GM12873 (cell line): ENCODE results near the gene NCSTN.

Source experiments
- TF ChIP-seq, protein P1 (sequence below): IDR thresholded peaks from 2 replicates; pipeline ENCODE4 v1.5.1; 2012; ENCODE audit warnings: low read depth, mild to moderate bottlenecking, moderate library complexity, low read length, control low read depth; ENCODE audit not compliant: insufficient read depth; ENCODE audit errors: missing control alignments

The NCSTN gene

DNA sequence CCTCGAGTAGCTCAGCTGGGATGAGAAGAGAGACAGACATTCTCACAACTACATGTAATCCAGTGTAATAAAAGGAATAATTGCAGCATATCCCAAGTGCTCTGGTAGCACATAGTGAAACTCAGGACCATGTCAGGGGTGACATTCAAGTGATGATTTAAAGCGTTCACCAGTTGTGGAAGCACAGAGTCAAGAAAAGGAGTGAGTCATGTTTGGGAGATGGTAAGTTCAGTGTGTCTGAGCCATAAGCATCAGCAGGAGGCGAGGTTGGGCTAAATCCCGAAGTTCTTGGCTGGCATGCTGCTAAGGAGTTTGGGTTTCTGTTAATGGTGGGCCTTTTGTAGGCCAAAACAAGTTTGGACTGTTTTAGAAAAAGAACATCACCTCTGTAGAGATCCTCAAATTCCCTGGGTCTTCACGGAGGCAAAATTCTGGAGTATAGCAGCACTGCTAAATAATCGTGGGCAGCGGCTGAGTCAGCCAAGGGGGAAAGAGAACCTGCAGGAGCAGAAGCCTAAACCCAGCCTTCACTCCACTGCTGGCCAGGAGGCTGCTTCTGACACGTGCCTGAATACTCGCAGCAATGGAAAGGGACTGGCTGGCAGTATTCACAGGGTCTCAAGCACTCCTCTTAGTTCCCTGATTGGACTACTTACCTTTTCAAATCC lies 16.5 kb downstream of the NCSTN start:
- TF ChIP-seq, protein P1, sequence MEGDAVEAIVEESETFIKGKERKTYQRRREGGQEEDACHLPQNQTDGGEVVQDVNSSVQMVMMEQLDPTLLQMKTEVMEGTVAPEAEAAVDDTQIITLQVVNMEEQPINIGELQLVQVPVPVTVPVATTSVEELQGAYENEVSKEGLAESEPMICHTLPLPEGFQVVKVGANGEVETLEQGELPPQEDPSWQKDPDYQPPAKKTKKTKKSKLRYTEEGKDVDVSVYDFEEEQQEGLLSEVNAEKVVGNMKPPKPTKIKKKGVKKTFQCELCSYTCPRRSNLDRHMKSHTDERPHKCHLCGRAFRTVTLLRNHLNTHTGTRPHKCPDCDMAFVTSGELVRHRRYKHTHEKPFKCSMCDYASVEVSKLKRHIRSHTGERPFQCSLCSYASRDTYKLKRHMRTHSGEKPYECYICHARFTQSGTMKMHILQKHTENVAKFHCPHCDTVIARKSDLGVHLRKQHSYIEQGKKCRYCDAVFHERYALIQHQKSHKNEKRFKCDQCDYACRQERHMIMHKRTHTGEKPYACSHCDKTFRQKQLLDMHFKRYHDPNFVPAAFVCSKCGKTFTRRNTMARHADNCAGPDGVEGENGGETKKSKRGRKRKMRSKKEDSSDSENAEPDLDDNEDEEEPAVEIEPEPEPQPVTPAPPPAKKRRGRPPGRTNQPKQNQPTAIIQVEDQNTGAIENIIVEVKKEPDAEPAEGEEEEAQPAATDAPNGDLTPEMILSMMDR = no peak

- TF ChIP-seq, protein P1 = no peak
Measured at GRCh38 chr1:160360227-160360695, 17.1 kb downstream of the NCSTN start.

- TF ChIP-seq, protein P1 = no peak
Measured at GRCh38 chr1:160361199-160361598, 18.0 kb downstream of the NCSTN start.

- TF ChIP-seq, protein P1 = no peak
Measured at GRCh38 chr1:160361814-160362167, 18.6 kb downstream of the NCSTN start.

- TF ChIP-seq, protein P1 = no peak
Measured at GRCh38 chr1:160362168-160362957, 19.2 kb downstream of the NCSTN start.

DNA sequence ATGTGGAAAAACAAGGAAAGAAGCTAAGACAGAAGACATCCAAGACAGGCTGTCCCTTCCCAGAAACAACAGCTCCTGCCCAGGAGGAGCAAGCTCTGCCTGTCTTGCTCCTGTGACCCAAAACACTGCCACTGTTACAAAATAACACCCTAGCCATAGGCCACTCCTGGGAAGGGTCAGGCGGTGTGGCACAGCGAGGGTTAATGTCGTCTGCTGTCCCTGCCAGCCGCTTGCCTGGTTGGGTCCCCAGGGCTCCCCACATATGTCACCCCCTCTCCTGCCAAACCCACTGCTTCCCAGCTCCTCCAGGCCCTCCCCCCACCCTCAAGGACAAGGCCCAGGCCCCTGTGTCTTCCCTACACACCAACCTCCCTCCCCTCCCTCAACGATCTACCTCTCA lies 19.8 kb downstream of the NCSTN start:
- TF ChIP-seq, protein P1 = no peak

DNA sequence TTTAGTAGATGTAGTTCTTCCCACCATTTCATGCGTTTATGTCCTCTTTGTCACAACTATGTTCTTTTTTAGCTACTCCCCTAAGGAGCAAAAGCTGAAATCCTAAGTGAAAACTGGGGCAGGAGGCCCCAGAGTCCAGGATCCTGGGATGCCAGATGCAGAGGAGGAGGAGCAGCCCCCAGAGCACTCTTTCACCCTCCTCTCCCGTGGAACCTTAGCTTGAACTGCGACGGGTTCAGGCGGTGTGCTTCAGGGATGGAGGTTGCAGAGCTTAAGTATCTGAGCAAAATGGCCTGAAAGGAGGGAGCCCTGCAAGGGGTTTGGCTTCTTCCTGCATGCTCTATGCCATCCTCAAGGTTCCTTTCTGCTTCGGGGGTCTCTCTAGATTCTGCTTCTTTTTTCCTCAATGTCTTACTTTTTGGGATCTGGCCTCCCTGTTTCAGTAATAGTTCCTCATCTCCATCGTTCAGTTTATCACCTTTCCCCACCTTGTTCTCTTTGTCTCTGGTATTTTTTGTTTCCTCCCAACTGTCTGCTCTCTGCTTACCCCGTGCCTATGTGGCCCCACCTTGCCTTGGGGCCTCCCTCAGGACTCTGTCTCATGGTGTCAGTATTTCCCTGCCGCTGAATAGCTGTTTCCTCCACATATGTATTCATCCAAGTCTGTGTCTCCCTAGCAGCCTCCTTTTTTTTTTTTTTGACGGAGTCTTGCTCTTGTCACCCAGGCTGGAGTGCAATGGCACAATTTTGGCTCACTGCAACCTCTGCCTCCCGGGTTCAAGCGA lies 21.0 kb downstream of the NCSTN start:
- TF ChIP-seq, protein P1 = no peak
